NCI-H2196 (cell line): ENCODE results near the gene BRAF.
"Not testable (repeated sequence)": the region's sequence is repeated elsewhere in the genome, so short reads cannot be mapped to it uniquely, and the experiment has no call there.

ENCODE experiments used
- DNase-seq: peaks from one replicate; lab custom pipeline; 2025; ENCODE audit not compliant: unreplicated experiment; lab: John Stamatoyannopoulos, UW

The BRAF gene

DNA sequence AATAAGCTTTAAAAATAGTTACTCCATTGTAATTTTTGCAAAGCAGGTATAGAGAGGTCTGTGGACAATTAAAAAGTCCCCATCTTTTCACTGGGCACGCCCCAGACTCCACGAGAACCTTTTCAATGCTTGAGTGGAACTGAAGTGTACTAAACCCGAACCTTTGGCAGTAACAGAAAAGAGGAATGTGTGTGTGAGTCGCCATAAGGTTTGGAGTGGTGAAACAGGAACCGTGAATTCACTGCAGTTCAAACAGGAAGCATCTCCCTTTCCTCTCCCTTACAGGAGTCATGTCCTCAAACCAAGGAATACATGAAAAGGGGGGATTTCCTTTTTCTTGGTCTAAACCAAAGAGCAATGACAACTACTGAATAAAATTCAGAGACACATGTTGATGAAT, 205.0 kb downstream of the BRAF start:
- DNase-seq: peak; percentile 16

DNA sequence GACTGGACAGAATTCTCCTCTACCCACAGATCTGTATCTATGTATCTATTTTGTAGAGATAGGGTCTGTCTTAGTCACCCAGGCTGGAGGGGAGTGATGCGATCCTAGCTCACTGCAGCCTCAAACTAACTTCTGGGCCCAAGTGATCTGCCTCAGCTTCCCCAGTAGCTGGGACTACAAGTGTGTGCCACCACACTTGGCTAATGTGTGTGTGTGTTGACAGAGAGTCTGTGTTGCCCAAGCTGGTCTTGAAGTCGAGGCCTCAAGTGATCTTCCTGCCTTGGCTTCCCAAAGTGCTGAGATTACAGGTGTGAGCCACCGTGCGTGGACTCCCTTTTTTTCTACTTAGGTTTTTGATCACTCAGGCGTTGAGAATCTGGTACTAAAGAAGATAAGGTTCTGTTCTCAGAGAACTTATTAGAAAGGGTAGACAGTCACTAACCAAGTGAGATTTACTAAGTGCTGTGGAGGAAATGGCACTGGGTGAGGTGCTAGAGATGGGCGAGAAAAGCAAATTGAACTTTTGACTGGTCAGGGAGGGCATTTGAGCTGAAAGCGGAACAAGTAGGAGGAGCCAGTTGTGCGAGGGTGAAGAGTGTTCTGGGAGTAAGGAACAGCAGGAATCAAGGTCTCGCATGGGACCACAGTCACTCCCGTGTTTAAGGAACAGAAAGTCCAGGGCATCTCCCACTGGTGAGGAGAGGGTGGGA, 210.2 kb downstream of the BRAF start:
- DNase-seq: no peak

GRCh38 chr7:140712392-140712791, 212.3 kb downstream of the BRAF start:
- DNase-seq: not testable (repeated sequence)

GRCh38 chr7:140708764-140709163, 216.0 kb downstream of the BRAF start:
- DNase-seq: not testable (repeated sequence)

DNA sequence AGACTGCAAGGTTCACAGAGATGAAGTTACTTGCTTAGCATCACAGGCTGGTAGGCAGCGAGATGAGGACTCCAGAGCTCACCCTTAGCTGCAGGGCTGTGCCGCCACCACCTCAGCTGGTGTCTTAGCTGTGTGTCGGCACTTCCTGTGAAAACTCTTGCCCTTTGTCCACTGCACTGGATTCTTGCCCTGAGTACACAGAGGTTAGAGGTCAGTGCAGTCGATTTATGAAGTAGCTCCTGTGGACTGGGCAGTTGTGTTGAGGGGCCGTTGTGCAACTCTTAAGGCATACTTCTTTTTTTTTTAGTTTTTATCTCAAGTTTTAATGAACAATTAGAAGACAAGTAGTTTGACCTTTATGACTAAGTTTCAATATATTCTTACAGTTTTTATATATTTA, 217.6 kb downstream of the BRAF start:
- no peak for DNase-seq

- no peak for DNase-seq
Measured at GRCh38 chr7:140704205-140704604, 220.5 kb downstream of the BRAF start.

DNA sequence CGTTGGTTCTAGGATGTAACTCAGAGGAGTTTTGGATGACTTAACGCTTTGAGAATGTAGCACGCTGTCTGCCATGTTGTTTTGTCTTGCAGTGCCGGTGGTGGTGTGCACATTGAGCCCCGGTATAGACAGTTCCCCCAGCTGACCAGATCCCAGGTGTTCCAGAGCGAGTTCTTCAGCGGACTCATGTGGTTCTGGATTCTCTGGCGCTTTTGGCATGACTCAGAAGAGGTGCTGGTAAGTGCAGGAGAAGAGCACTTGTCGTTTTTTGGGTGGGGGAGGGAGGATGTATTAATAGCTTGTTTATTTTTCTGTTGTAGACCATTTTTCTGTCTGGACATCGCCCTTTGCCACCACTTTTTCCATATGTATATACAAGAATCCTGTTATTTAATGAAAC, 222.0 kb downstream of the BRAF start:
- DNase-seq: no peak

DNA sequence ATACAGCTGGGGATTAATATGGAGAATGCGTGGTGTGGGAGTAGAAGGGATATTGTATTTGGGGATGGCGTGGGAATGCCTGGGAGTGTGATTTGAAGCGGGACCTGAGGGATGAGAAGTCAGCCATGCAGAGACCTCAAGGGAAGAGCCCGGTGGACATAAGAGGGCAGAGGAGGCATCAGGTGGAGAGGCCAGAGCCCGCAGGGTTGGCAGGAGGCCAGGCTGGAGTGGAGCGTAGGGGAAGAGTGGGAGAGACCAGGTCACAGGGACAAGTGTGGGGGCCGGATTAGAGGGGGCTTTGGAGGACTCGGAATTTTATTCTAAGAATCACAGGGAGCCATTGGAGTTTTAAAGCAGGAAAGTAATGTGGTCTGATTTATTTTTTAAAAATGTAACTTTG, 226.3 kb downstream of the BRAF start:
- DNase-seq: no peak

DNA sequence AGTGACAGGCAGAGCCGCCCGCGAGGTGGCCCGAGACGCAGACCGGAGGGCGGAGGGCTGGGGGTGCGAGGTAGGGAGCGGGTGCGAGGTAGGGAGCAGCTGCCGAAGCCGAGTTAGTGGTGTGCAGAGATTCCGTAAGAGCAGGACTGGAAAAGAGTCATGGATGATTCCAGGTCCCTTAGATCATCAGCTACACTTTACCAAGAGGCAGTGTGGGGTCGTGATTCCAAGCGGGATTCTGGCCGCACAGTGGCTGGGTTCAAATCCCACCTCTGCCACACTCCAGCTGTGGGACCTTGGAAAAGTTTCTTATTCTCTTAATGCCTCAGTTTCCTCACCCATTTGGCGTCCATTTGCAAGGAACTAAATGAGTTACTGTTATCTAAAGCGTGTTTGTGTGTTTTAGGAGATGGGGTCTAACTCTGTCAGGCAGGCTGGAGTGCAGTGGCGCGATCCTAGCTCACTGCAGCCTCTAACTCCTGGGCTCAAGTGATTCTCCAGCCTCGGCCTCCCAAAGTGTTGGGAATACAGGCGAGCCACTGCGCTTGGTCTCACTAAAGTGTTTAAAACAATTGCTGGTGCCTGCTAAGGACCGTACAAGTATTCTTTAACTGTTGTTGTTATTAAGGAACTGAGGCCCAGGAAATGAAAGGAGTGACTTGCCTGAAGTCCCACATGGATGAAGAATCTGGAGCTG, 227.1 kb downstream of the BRAF start:
- no peak for DNase-seq

- peak; percentile 81 for DNase-seq
Measured at GRCh38 chr7:140696680-140697446, 227.9 kb downstream of the BRAF start, which contains the start of gene NDUFB2. Gene NDUFB2 (plus strand): TSS chr7:140696708. CDS start chr7:140696745, 37 bp downstream.

DNA sequence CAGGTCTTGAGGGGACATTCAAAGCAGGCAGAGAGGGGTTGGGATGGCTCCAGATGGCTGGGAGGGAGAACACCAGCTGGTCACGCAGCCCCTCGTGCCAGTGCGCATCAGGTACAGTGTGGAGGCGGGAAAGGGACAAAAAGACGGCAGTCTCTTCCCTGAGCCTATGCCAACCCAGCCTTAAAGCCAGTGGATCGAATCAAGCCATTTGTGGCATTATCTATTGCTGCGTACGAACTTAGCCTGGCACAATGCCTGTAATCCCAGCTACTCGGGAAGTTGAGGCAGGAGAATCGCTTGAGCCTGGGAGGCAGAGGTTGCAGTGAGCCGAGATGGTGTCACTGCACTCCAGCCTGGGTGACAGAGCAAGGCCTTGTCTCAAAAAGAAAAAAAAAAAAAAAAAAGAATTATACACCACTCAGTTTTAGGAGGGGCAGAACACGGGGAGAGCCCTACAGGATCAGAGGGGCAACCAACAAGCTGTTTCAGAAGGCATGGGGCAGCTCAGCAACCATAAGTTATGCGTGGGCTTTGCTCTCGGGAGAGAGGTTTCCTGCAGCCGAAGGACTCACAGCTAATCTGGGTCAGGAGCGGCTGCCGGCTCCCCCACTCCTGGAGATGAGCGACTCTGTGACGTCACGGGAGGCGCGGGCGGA, 228.6 kb downstream of the BRAF start:
- DNase-seq: peak; percentile 96

GRCh38 chr7:140695381-140695780, 229.3 kb downstream of the BRAF start:
- DNase-seq: no peak

- no peak for DNase-seq
Measured at GRCh38 chr7:140694592-140694991, 230.1 kb downstream of the BRAF start.

DNA sequence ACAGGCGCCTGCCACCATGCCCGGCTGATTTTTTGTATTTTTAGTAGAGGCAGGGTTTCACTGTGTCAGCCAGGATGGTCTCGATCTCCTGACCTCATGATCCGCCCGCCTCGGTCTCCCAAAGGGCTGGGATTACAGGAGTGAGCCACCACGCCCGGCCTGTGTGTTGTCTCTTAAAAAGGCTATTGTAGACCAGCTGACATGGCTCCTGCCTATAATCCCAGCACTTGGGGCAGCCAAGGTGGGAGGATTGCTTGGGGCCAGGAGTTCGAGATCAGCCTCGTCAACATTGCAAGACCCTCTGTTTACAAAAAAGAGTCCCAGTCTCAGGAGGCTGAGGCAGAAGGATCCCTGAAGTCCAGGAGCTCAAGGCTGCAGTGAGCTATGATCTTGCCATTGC, 230.9 kb downstream of the BRAF start:
- not testable (repeated sequence) for DNase-seq

DNA sequence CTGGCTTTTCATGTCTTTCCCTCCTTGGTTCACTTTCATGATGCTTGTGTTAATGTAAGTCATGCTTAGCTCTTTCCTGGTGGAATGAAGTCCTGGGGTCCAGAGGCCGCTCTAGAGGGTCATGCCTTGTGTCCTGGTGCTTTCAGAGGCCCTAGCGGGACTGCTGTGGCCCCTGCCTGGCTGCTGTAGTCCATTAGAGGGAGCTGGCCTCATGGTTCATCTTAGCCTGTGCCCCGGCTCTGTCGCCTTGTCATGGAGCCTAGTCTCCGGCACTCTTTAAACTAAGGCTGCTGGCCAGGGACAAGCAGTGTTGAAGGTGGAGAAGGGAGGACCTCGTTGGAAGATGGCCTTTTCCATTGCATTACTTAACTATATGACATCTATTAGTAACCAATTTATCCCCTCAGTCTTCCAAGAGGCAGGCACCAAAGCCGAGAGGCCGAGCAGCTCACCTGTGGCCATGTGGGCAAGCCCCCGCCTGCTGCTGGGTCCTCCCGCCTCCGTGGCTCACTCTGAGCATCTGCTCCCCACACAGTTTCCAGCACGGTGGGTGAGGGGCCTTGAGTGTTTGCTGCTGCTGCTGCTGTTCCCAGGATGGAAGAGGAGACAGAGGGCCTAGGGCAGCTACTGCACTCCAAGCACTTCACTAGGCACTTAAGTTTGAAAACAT, 233.2 kb downstream of the BRAF start:
- no peak for DNase-seq

DNA sequence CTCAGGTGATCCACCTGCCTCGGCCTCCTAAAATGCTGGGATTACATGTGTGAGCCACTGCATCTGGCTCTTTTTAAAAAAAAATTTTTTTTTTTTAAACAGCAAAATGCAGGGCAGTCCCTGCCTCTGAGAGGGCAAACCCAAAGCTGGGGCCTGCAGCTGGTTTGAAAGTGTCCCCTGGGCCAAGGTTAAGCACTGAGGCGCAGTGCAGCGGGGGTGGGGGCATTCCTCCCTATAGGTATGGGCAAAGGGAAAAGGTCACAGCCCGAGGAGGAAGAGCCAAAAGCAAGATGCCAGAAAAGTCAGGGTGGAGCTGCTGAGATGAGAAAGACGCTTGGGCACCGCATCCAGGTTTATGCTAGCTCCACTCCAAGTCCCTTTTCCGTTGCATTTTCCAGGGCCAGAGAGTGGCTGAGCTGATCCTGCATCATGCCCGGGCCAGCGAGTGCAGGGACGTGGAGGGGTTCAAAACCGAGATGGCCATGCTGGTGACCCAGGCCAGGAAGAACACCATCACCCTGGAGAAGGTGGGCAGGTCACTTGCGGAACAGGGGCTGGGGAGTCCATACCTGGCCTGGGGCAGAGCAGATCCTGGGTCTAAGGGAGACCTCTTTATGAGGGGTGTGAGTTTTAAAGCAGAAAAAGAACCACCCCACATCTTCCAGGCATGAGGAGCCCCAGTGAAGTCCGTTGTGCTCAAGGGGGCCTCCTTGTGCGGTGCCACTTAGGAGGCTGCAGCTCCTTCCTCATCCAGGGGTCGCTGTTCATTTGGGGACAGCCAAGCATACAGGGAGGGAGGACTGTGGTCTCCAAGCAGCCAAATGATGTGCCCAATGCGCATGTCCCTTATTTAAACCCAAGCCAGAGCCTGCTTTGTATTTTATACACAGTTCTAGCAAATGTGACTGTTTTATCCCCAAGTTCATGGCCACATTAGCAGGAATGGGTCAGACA, 235.3 kb downstream of the BRAF start:
- no peak for DNase-seq

GRCh38 chr7:140688341-140688740, 236.4 kb downstream of the BRAF start:
- DNase-seq: no peak

DNA sequence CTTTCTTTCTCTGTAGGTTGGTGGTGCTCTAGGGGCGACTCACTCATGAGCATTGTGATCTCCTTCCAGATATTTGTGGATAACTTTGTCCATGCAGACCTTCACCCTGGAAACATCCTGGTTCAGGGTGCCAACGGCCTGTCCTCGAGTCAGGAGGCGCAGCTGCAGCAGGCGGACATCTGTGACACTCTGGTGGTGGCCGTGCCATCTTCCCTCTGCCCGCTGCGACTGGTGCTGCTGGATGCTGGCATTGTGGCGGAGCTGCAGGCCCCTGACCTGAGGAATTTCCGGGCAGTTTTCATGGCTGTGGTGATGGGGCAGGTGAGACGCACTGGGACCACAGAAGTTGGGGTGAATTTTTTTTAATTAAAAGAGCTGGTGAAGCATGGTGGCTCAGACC, 237.8 kb downstream of the BRAF start:
- no peak for DNase-seq

DNA sequence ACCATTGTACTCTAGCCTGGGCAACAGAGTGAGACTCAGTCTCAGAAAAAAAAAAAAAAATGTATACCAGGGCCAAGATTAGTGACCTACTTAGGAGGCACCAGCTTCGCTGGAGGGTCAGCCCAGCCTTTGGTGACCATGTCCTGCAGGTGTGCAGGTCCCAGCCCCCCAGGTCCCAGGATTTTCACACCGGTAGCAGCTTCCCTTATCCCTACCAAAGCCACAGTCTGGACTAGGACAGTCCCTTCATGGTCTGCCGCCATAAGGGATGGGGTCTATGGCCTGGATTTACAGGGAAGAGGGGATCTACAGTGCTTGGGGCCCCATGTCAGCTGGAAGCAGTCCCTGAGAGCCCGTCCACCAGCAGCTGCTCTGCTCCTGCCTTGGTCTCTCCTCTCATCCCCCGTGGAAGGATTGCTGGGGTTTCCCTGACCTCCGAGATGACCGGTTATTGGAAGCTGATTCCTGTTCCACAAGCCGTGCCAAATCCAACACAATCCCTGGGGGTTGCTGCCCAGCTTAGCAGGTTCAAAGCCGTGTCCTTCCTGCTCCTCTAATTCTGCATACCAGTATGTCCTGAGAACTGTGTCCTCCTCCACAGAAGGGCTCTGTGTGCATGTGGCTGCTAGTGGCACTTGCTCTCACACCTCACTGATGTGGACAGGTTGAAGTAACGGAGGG, 239.2 kb downstream of the BRAF start:
- no peak for DNase-seq
